Transverse colon (tissue), 3 donors: ENCODE results near the gene ANKRD18A.
"Not testable (repeated sequence)": the region's sequence is repeated elsewhere in the genome, so short reads cannot be mapped to it uniquely, and the experiment has no call there.

Experiments
- EP300 ChIP-seq: sonication (generic); formaldehyde crosslinking; IDR thresholded peaks from one replicate; pipeline ENCODE4 v1.6.1; 2017; ENCODE audit warnings: antibody characterized with exemption, low read depth
- POLR2A ChIP-seq: fragments of 450-650 bp; IDR thresholded peaks from one replicate; pipeline ENCODE4 v1.6.1; 2016; ENCODE audit warnings: antibody characterized with exemption, mild to moderate bottlenecking, moderate library complexity
- POLR2AphosphoS5 ChIP-seq, 3 donors: sonication (generic); formaldehyde crosslinking; IDR thresholded peaks; one replicate each; pipeline ENCODE4 v1.6.1; 2016; ENCODE audit warnings: antibody characterized with exemption in 3 of 3

DNA sequence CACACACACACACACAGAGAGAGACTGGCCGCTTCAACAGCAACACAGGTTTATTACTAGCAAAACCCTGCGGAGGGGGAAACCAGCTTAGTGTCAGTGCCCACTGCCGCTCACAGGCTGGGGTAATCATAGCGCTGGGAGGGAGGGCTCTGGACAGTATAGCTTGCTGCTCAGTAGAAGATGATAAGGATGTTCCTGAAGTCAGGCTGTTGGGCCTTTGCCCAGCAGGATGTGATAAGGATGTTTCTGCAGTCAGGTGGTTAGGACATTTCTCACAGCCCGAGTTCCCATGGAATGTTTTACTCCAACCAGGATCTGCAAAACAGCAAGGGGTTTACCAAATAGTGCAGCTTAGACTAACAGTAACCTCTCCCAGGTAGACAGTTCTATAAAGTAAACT is 79.9 kb downstream of the ANKRD18A start:
- not testable (repeated sequence) for TF ChIP-seq POLR2AphosphoS5 (IDR thresholded peaks at IDR 0.05); EP300; POLR2A
